NCI-H2227 (cell line): ENCODE measurements around the gene EFHC2.
"Not testable (repeated sequence)": the region's sequence is repeated elsewhere in the genome, so short reads cannot be mapped to it uniquely, and the experiment has no call there.

ENCODE experiments used
- DNase-seq: peaks from one replicate; lab custom pipeline; 2025; ENCODE audit not compliant: unreplicated experiment; lab: John Stamatoyannopoulos, UW

The EFHC2 gene

DNA sequence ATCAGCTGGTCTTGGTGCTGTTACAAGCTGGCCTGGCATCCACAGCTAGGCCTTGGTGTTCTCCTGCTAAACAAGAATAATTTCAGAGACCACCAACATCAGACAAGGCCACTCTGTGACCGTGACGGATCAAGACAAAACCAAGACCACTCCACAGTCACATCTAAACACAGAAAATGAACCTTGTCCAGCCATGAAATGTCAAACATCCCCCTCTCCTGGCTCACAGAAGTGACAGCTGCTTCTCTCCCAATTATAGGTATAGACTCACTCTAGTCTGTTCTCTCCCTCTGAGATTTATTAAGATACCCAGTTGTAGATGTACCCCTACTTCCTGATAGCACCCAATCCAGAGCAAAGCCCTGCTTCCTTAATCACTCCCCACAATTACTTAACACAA is 40.4 kb downstream of the EFHC2 start:
- DNase-seq, result peak; percentile 5

DNA sequence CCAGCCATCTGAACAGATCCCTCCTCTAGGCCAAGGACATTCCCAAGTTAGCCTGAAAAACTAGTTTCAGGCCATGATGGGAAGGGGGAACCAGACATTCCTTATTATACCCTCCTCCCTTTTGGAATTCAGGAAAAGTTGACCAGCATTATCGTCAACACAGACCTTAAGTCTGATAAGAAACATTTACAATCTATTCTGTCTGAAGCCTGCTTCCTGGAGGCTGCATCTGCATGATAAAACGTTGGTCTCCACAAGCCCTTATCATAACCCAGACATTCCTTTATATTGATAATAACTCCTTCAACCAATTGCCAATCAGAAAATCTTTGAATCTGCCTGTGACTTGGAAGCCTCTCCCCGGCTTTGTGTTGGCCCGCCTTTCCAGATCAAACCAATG is 44.3 kb downstream of the EFHC2 start:
- DNase-seq, result no peak

- no peak for DNase-seq
These were observed 51.9 kb downstream of the EFHC2 start for GRCh38 chrX:44291468-44292092.

DNA sequence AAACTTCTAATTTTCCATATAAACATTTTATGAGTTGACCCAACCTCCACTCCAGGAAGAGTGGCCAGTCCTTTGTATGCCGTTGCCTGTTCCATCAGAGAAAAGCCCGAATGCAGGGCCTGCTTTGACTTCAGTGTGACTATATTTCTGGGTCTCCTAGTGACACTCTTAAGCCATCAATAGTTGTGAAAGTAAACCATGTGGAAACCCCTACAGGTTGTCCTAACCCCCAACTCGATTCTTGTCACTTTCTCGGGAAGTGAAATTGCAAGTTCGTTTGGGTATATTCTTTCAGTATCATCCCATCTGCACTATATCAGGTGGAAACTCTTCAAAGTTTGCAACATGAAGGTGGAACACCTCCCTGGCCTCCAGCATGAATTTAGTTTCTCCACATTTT is 52.8 kb downstream of the EFHC2 start:
- no peak for DNase-seq

DNA sequence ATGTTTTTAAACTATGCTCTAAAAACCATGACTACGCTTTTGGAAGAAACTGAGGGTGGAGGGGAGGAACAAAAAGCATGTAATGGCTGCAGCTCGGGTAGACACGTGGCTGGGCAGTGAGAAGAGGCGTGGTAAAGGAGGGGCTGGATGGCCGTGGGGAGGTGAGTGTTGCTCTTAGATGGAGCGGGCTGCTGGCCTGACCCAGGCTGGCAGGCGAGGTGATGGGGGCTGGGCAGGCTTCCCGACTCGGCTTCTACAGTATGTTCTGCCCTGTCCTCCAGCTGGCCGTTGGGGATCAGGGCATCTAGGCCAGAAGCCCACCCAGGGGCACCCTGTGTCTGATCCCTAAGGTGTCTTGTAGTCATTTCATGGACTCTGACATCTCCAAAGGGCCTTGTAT is 60.7 kb downstream of the EFHC2 start:
- DNase-seq, result no peak

DNA sequence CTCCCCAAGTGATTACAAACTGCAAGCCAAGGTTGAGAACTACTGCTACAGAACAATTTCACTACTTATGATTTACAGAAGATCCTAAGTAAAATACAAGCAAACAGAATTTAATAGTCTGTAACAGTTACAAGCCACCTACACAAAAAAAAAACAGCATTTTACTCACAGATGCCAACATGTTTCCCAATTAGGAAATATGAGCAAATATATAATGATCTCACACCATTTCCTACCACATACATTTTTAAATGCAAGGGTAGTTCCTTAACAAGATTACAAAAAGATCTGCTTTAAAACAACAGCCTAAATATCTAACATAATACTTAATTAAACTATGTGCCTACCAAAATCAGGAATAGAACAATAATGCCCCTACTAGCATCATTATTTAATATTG is 63.4 kb downstream of the EFHC2 start:
- no peak for DNase-seq

- no peak for DNase-seq
These were observed 69.4 kb downstream of the EFHC2 start for GRCh38 chrX:44274096-44274495.

- no peak for DNase-seq
These were observed 75.6 kb downstream of the EFHC2 start for GRCh38 chrX:44267861-44268260.

DNA sequence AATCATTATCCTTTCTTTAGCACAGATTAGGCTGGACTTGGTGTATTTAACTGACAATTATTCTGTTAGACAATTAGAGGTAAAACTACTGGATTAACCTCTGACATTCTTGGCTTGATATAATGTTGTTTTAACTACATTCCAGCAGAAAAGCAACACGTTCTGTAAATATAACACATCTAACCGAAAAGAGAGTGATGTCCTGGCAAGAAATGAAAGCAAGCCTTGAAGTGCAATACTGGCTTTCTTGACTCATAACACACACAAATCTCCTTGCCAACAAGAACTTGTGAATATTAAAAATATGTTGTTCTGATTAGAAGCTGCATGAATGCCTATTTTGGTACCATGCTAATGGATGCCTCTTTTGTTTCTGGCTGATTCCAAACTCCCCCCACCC is 76.4 kb downstream of the EFHC2 start:
- DNase-seq, result no peak

DNA sequence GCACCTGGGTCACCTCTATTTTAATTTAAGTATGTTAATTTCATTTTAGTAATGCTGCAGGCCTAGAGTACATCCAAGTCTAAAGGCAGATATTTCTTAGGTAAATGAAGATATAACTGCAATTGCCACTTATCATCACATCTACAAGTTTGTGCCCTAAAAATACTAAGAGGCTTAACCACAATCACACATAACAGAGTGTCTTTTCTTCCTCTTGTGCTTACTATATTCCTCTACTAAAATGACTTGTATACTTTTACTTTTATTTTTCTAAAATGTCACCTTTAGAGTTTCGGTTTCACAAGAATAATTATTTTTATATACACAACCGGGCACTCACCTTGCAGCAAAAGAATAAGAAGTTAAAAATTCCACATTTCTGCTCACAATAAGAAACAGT is 77.9 kb downstream of the EFHC2 start:
- no peak for DNase-seq

GRCh38 chrX:44264936-44265335 is 78.5 kb downstream of the EFHC2 start:
- DNase-seq, result no peak

GRCh38 chrX:44261286-44261685 is 82.2 kb downstream of the EFHC2 start:
- DNase-seq, result no peak

GRCh38 chrX:44260609-44261008 is 82.9 kb downstream of the EFHC2 start:
- no peak for DNase-seq

DNA sequence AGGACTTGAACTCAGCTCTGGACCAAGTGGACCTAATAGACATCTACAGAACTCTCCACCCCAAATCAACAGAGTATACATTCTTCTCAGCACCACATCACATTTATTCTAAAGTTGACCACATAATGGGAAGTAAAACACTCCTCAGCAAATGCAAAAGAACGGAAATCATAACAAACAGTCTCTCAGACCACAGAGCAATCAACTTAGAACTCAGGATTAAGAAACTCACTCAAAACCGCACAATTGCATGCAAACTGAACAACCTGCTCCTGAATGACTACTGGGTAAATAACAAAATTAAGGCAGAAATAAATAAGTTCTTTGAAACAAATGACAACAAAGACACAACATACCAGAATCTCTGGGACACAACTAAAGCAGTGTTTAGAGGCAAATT is 87.7 kb downstream of the EFHC2 start:
- DNase-seq, result not testable (repeated sequence)

DNA sequence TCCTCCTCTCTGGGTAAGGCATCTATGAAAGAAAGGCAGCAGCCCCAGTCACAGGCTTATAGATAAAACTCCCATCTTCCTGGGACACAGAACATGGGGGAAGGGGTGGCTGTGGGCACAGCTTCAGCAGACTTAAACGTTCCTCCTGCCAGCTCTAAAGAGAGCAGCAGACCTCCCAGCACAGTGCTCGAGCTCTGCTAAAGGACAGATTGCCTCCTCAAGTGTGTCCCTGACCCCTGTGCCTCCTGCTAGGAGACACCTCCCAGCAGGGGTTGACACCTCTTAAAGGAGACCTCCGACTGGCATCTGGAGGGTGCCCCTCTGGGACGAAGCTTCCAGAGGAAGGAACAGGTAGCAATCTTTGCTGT is 89.9 kb downstream of the EFHC2 start:
- no peak for DNase-seq

DNA sequence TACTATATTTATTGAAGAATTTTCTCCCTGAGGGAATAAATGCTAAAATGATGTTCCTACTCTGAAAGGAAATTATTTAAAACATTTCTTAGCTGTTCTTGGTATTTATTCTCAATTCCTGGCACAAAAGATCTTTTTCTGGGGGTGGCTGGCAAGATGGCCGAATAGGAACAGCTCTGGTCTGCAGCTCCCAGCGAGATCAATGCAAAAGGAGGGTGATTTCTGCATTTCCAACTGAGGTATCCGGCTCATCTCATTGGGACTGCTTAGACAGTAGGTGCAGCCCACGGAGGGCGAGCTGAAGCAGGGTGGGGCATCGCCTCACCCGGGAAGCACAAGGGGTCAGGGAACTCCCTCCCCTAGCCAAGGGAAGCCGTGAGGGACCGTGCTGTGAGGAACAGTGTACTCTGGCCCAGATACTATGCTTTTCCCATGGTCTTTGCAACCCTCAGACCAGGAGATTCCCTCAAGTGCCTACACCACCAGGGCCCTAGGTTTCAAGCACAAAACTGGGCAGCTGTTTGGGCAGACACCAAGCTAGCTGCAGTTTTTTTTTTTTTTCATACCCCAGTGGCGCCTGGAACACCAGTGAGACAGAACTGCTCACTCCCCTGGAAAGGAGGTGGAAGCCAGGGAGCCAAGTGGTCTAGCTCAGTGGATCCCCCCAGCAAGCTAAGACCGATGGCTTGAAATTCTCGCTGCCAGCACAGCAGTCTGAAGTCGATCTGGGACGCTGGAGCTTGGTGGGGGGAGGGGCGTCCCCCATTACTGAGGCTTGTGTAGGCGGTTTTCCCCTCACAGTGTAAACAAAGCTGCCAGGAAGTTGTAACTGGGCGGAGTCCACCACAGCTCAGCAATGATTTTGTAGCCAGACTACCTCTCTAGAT is 90.5 kb downstream of the EFHC2 start:
- DNase-seq, result peak; percentile 33

DNA sequence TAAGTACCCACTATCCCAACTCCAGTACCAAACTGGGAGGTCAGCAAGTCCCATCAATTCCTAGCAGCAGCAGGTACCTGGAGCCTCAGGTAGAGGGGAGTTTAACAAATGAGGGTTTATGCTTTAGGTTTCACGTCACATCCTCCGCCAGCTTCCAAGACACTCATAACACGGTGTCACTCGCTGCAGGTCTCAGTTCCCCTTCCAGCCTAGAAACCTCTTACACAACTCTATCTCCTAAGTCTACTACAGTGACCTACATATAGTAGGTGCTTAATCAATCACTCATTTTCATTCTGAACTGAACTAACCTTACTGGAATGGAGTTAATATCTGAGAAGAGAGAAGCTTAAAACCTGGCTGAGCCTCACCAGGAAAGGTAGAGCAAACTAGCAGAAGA is 96.0 kb downstream of the EFHC2 start:
- no peak for DNase-seq

GRCh38 chrX:44246826-44247225 is 96.6 kb downstream of the EFHC2 start:
- no peak for DNase-seq

- no peak for DNase-seq
These were observed 97.7 kb downstream of the EFHC2 start for GRCh38 chrX:44245733-44246132.

- peak; percentile 36 for DNase-seq
These were observed 99.5 kb downstream of the EFHC2 start for GRCh38 chrX:44244008-44244407.

- no peak for DNase-seq
These were observed 101.9 kb downstream of the EFHC2 start for GRCh38 chrX:44241546-44241945.

- DNase-seq, result no peak
These were observed 103.4 kb downstream of the EFHC2 start for GRCh38 chrX:44240036-44240435.

DNA sequence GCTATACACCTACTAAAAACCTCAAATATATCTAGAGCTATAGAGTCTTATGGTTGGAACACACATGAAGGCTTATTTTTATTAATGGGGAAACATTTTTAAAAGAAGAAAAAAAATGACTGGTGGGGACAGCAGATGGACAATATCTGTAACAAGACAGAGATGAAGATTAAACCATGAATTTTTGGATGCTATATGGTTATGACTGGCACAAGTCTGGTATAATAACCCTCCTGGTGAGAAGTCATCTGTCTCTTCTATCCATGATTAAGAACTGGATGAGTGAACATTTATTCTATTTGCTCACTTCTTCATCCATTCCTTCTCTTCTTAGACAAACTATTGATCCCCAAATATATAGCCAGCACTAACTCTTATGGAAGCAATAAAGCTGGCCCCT is 104.4 kb downstream of the EFHC2 start:
- DNase-seq, result no peak
